HG02759 (cell line): ENCODE measurements around the gene CST5.
"Not testable (repeated sequence)": the region's sequence is repeated elsewhere in the genome, so short reads cannot be mapped to it uniquely, and the experiment has no call there.

ENCODE experiments used
- ATAC-seq: cut with Tn5 transposase; IDR thresholded peaks from one replicate; pipeline ENCODE4 v1.9.1; 2021; ENCODE audit warnings: mild to moderate bottlenecking, moderate library complexity; ENCODE audit not compliant: unreplicated experiment

The CST5 gene

DNA sequence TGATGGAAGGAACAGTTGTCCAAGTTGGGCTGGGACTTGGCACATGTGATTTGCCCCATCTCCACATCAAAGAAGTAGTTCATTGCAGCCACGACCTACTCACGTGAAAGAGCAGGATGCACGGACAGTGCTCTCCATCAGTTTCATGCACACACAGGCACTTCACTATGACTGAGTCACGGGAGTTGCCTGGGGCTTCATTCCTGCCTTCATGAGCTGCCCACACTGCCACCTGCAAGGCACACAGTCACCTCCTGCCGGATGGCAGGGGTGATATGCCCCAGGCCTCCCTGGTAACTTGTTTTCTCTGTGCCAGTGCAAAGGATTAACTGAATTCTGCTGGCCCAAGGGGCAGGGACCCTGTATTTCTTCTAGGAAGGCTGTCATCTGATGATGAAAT lies 22.8 kb downstream of the CST5 start:
- ATAC-seq = no peak

DNA sequence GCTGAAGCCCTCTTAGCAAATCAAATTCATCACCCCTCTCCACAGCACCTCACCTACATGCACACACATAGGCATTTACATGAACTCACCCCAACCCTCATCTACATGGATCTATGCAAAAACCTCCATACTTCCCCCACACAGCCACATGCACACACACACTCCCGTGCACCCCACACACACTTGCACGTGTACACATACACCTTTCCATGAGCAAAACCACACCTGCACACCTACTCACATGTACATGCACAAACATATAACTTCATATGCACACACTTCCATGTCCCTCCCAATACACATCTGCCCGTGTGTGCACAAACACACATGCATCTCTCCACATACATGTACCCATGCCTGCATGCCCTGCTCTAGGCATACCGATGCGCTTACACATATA lies 23.3 kb downstream of the CST5 start:
- no peak for ATAC-seq

DNA sequence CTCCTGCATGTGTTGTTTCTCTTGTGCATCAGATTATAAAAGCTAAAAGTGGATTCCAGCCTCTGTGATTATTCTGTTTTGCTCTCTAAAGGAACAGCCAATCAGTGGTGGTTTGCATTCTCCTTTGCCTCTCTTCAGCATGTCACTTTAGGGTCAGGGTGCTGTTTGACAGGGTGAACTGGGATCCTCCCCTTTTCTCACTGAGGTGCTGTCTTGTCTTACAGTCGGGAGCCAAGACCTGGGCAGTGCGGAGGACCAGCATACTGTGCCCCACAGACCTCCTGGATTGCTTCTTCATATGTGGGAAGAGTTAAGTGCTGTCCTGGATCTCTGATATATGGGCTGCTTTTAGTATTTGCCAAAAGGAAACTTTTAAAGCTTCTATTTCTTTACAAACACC lies 37.9 kb downstream of the CST5 start:
- no peak for ATAC-seq

DNA sequence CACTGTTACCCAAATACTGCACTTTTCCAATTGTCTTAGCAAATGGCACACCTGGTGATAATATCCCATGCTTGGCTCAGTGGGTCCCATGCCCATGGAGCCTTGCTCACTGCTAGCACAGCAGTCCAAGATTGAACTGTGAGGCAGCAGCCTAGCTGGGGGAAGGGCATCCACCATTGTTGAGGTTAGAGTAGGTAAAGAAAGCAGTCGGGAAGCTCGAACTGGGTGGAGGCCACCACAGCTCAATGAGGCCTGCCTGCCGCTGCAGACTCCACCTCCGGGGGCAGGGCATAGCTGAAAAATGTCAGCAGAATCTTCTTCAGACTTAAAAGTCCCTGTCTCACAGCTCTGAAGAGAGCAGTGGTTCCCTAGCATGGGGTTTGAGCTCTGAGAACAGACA lies 43.8 kb downstream of the CST5 start:
- ATAC-seq = no peak

DNA sequence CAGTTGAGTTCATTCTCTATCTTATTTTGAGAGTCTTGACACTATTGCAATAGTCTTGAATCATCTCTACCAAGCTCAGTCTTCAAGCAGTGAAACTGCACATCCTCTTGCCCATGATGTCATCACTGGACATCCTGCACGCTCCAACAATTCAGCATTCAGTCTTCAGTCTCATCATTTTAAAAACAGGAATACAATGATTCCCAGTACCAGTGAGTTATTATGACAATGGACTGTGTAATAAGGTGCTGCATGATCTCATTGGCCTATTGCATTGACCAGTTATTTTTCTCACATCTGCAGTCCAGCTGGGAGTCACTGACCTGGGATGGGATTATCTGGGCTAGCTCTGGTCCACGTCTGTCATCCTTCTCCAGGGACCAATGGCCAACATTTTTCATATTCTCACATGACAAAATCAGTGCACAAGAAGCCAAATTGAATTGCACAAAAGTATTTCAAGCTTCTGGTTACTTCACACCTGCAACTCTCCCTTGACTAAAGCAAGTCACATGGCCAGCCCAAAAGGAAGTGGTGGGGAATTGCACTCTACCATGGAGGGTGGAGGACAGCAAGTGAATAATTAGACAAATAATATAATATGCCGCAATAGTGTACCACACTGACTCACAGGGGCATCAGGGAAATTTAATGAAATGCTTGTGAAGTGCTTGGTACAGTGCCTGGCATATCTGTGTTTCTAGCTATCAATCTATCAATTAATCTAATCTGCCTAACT lies 46.6 kb downstream of the CST5 start:
- no peak for ATAC-seq

DNA sequence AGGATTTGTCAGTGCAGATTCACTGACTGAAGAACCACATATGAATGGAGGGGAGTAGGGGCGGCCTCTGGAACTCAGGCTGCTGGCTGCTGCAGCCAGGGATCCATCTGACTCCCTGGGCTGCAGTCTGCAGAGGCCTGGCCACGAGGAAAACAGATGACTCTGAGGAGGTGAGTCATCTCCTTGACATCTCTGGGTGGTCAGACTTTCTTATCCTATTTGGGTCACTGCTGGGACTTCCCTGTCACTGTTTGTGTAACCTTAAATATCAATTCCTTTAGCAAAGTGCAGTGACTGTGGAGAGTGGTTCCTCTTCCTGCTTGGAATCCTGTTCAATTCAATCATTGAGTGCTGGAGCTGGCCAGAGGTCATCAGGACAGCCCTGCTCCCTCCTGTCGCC lies 47.6 kb downstream of the CST5 start:
- not testable (repeated sequence) for ATAC-seq

DNA sequence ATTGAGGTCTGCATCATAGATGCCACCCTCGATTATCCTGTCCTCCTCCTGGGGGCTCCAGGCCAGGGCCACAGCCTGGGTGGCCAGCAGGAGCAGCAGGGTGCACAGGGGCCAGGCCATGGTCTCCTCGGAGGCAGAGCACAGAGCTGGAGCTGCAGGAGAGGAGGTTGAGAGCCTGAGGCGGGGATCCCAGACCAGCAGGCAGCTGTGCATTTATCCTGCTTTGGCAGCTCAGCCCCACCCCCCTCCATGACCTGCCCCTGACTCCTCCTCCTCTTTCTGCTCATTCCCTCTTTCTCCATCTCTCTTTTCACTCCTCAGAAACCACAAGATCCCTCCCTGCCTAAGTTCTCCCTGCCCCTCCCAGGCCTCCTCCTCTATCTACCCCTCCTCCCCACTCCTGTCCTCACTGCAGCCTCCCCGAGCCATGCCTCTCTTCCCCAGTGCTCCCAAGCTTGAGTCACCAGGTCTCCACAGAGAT lies 53.0 kb downstream of the CST5 start, which contains the start of gene CST2:
Gene CST2, minus strand, starts transcription at position 189 of the 481 bp plus-strand sequence. Its CDS starts 69 bp downstream, at position 120.
- ATAC-seq = no peak
